ENCODE results near the gene CD44.

Gene CD44

DNA sequence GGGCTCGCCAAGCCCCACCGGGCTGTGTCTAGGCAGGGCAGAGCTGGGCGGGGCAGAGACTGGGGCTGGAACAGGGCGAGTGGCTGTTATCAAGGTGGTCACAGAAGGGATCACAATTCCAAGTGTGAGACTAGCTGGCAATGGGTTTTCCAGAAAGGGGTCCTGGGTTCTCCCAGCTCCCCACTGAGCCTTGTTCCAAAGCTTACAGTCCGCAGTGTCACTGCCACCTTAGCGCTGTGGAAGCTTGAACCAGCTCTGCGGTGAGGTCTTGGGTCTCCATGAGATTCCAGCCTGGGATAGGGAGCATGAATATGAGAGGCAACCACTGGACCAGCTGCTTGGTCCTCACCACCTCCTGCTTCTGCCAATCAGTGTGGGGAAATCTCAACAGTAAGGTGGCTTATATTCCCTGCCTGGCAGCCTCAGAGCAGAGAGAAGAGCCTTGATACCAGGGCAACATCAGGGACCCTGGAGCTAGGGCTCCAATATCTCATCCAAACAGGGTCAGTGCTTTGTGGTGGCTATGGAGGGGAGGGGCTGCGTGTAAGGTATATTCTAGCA lies 831 bp downstream of the CD44 start:
- DNase-seq (ENCODE audit: low read depth) = no peak

DNA sequence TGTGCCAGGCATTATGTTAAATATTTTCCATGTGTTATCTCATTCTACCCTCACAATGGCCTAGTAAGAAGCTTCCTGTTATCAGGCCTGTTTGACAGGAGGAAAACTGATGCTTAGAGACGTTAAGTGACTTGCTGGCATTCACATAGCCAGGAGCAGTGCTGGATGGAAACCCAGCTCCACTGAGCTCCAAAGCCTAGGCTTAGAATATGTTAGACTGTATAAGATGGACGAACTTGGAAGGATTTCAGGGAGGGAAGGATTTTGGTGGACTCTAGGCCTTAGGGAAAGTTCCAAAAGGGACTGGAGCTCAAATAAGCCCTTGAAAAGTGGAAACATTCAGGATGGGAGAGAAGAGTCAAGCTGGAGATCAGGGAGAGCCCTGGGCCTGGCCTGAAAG lies 2.1 kb downstream of the CD44 start:
- no peak for DNase-seq (ENCODE audit: low read depth)

DNA sequence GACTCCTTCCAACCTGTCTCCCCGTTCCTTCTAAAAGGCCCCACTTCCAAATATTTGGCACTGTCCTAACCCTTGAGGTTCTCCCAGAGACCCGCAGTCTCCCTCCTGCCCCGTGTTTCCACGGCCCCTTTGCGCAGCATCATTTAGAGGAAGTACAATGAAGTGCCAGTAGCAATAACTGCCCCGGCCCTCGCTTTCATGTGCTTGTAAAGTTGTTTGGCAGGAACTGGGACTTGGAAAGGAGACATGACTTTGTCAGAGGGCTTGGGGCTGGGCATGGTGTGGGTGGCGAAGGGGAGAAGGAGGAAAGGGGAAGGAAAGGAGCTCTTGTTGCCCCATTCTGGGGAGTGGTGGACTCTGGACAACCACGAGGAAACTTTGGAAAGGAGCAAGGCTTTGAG lies 2.6 kb downstream of the CD44 start:
- DNase-seq (ENCODE audit: low read depth) = no peak

DNA sequence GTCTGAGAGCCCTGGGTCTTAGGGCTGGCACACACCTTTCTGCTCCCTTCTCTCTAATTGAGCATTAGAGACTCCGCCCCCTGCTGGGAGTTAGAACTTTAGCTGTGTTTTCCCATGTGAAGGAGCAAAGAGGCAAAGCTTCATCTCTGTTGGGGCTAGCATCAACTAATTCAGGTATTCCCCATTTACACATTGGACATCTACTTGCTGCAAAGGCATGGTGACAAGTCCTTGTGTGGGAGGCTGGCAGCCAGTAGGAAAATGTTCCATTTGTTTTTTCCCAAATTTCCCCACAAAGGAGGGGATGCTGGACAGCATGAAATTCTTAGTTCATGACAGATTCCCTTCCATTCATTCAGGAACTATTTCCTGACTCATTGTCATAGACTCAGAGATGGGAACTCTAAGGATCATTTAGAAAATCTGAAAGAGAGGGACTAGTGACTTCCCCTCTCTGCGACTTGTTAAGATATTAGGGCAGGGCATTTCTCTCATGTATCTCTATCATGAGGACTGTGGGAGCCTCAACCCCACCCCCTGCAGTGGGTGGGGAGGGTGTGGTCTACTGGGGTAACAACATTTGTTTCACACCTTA lies 3.6 kb downstream of the CD44 start:
- no peak for DNase-seq (ENCODE audit: low read depth)

DNA sequence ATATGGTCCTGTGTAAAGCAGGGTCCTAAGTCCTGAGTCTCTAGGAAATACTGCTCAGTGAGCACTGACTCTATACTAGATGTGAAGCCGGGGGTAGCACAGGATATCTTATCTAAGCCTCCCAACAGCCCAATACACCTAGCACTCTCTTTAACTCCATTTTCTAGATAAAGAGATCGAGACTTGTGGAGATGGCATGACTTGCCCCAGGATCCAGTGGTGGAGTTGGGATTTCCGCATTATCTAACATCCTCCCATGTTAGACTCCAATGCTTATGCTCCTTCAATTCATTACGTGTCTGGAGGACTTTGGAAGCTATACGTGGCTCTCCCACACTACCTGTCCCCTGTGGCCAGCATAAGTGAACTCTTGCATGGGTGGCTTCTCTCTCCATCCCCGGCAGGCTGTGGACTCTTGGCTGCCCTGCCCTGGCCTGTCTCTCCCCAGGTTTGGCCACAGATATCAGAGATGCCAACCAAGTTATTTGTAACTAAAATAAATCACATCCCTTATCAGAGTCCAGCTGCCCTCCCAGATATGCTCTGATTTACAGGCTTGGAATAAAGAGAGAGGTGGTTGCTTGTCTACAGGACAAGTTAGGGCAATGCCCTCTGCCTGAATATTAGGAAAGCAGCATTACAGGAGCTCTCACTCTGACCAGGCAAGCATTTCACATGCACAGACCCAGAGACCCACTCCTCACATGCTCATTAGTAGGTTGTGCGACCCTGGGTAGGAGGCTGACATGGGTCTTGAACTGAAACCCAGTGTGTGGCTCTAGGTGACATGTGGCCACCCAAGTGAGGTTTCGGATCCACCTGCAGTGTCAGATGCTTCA lies 4.5 kb downstream of the CD44 start:
- DNase-seq (ENCODE audit: low read depth) = no peak

DNA sequence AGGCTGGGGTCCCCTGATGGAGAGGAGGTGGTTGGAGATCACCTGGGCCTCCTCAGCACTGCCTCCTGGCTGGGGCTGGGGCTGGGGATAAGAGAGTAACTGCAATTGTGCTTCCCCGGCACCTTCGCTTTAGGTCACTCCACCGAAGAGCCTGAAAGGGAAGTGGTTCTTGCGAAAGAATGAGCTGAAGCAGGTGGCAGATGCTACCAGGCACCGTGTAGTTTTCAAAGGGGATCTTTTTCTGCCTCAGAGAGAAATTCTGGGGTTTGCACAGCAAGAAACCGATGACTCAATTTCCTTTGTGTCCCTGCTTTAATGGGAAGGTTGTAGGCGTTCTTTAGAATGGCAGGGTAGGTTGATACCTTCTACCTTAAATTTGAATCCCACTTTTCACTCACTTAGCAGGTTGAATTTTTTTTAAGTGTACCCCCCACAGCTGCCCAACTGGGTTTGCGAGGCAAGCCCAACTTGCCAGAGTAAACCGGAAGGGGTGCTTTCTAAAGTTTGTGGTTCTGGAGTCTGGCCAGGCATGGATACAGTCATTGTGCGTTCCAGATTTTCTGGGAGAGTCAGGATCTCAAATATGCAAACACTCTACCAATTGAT lies 5.3 kb downstream of the CD44 start:
- DNase-seq (ENCODE audit: low read depth) = no peak

DNA sequence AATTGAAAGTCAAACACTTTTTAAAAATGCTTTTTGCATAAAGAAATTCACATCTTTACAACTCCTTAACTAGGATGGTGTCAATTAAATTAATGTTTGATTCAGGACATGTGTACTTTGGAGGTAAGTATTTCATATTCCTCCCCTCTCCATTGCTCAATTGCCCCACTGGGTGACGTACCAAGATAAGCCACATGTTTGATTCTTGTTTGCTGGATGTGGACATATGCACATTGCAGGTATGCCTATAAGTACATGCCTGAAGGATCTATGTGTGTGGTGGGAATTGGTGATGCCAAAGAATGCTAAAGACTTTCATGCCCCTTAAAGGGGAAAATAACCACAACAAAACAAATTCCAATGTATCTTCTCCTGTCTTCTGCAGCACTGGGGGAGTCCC lies 5.8 kb downstream of the CD44 start:
- DNase-seq (ENCODE audit: low read depth) = no peak

DNA sequence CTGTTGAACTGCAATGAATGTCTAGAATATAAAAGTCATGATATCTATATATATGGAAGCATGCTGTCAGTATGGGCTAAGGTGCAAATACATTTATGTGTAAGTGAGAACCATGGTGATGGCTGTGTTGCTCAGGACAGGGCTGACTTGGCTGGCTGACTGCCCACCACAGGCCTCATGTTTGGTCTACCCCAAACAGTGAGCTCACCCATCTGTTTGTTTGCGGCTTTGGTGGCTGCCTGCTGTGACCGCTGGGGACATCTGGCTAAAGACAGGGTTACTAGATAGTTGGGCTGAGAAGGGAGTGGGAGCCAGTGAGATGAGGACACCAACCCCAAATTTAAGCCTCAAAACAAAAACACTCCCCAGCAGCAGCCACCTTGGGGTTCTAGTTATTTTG lies 6.3 kb downstream of the CD44 start:
- no peak for DNase-seq (ENCODE audit: low read depth)

DNA sequence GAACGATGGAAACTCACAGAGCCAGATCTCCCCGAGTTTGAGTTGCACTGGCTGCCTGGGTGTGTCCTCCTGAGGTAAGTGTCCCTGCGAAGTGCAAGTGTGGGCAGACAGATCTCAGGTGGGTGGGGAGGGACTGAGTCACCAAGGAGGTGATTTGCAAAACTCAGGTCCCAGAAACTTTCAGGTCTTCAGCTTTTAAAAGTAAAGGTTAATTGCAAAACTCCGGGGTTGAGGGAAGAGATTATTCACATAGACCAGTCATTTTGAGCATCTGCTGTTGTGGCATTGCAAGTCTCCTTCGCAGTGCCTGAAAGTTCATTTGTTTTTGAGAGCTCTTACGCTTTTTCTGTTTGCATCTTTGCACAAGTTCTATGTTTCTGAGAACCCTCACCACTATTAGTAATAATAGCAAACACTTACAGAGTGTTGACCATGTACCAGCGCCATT lies 7.1 kb downstream of the CD44 start:
- DNase-seq (ENCODE audit: low read depth) = peak; percentile 54

DNA sequence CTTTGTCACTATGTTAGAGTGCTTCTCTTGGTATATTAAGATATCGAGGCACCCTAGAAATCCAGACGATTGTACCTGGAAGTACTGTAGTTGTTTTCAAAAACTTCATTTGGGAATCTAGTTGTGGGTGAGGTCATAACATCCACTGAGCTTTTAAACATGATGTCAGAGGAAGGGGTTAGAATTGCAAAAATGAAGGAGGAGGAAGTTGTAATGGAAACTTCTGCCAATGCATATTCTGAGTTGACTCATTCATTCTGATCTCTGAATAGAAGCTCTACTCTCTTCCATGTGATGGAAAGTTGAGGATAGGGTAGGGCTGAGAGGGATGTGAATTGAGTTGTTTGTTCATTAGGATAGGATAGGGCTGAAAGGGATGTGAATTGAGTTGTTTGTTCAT lies 7.7 kb downstream of the CD44 start:
- DNase-seq (ENCODE audit: low read depth) = no peak

DNA sequence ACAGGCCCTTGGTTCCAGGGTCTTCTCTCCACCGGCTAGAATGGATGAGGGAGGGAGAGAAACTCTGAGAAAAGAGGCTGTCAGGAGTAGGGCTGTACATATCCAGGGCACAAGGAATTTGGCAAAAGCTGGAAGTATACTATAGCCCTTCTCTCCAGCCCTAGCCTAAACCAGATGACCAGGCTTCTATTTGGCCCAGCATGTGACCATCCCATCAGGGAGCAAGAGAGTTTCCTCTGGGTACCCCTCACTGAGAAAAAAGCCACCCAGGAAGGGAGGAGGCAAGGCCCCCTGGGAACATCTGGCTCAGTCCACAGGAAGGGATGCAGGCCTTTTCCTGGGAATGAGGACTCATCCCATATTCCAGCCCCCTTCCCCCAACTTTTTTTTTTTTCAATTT lies 8.3 kb downstream of the CD44 start:
- DNase-seq (ENCODE audit: low read depth) = no peak

DNA sequence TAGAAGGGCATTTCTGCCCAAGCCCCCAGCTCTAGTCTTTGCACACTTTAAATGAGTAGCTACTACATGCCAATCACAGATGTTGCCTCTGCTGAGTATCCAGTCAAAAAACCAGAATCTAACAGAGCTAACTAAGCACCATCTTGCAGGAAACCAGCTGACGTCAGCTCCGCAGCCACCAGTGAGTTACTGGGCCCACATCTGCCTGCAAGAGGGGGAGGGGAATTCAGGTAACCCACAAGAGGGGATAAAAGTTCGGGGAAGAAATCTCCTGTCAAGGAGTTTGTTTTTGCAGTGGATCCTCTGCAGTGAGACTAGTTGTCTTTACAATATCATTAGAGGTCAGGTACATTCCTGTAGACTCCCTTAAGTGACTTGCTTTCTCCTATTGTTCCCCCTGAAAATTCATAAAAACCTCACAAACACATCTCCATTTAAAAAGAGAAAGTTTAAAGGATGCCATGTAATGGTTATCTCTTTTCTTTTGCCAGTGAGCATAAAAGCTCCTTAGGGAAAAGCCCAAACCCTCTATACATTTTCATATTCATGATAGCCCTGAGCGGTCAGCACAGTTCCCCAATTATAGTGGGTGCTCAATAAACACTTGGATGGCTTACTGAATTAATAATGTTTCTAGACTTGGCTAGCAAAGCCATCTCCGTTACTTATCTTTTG lies 9.3 kb downstream of the CD44 start:
- no peak for DNase-seq (ENCODE audit: low read depth)

DNA sequence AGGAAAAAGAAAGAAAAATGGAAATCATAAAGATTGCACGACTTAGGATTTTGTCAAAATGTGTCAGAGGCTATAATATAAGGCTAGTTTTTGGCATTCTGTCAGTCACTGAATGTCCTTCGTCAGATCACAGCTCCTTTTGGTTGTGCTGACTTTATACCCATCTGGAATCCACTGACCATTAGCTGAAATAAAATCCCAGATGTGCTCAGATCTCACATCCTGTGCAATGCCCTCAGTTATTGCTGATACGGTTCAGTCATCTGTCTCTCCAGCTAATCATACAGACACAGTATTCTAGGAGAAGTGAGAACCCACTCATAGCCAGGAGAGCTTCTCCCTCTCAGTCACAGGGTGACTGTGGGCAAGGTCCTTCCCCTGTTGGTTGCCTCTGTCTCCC lies 11.5 kb downstream of the CD44 start:
- no peak for DNase-seq (ENCODE audit: low read depth)

DNA sequence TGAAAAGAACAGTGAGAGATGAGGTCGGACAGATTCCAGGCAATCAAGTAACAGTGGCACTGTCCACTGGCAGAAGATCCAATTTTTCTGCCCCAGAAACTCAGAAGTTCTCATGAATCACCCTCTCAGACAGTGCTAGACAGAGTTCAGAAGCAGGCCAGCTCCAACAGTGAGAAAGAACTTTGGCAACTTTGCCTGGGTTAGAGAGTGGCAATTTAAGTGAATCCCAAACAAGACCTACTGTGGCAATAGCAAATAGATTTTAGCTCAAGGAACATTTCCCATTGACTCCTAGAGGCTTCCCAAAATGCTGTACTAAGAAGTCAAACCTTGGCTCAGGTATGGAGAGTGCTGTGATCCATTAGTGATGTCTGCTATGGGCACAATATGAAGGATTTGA lies 12.3 kb downstream of the CD44 start:
- DNase-seq (ENCODE audit: low read depth) = no peak

DNA sequence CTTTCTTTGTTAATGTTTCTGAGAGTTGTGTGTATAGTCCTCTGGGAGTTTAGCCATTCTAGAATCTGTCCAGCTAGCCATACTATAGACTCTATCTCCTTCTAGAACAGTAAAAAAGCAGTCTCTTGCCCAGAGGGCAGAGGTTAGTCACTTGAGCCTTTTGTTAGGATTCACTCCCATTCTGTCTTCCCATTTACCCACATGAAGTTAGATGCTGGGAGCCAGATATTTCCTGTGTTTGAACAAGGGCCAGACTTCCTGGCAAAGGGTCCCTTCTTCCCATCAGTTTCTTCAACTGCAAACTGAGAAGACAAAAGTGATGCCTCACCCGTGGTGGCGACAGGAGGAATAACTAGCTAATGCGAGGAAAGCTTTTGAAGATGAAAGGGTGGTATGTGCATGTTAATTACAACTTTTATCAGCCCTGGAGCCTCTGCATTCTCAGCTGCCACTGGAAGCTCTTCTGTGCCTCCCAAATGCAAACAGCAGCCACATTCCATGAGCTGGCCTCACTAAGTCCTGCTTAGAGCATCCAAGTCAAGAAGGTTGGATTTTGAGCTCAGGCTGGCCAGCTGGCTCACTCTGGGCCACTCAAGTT lies 12.8 kb downstream of the CD44 start:
- DNase-seq (ENCODE audit: low read depth) = no peak

DNA sequence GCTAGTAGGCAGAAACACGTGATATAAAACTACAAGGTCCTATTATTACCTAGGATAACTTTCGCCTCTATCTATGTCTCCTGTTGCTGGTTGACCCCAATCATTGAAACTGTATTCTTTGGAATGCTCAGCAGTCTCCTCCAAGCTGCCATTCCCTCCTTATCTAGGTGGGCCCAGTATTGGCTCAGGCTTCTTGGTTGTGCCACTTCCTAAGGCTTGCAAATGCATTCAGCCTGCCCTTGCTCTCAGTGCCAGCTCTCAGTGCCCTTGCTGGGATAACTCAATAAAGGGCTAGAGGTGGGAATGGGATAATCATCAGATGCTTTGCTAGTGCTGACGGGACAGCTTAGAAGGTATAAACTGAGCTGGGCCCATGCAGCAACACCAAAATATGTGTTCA lies 13.6 kb downstream of the CD44 start:
- DNase-seq (ENCODE audit: low read depth) = no peak

DNA sequence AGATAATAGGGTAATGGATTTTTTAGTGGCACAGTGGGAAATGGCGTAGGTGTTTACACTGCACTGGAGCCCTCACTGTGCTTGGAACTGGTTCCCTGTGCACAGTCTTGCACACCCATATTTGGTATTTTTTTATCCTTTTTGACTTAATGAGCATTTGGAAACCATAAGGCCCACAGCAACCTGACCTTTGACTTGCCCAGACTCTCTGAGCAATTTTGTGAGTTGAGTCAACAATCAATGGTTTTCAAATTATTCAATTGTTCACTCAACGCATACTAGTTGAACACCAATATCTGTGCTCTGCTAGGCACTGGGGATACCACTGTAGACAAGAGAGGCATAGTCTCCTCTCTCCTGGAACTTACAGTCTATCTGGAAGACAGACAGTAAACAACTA lies 14.3 kb downstream of the CD44 start:
- DNase-seq (ENCODE audit: low read depth) = no peak

DNA sequence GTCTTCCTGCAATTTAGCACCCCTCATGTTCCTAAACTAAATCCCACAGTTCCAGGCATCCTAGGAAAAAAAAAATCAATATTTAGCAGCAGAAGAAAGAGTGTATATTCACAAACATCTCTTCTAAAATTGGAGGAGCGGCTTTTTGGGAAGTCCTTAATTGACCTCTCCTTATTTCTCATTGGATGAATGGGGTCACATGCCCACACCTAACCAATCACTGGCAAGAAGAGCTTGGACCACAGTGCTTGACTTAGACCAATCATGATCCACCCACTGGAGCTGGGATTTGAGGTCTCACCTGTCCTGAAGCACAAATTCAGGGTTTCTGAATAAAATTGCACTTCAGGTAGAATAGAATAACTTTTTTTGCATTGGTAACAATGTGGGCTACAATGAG lies 16.0 kb downstream of the CD44 start:
- DNase-seq (ENCODE audit: low read depth) = no peak

DNA sequence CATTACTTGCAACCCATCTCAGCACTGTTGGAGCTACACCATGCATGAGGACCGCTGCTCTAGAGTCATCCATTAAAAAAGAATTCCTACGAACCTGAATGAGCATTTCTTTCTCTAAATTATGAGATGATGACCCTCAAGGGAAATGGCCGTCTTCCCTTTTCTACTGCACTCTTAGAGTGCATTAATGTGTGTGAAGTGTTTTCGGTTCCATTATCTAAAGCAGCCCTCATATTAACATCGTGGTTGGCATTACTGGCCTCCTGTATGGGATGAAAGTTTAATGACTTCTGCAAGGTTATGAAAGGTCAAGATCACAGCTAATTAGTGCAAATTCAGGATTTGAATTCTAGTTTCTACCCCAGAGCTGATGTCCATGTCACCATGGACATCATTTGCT lies 16.7 kb downstream of the CD44 start:
- DNase-seq (ENCODE audit: low read depth) = no peak

DNA sequence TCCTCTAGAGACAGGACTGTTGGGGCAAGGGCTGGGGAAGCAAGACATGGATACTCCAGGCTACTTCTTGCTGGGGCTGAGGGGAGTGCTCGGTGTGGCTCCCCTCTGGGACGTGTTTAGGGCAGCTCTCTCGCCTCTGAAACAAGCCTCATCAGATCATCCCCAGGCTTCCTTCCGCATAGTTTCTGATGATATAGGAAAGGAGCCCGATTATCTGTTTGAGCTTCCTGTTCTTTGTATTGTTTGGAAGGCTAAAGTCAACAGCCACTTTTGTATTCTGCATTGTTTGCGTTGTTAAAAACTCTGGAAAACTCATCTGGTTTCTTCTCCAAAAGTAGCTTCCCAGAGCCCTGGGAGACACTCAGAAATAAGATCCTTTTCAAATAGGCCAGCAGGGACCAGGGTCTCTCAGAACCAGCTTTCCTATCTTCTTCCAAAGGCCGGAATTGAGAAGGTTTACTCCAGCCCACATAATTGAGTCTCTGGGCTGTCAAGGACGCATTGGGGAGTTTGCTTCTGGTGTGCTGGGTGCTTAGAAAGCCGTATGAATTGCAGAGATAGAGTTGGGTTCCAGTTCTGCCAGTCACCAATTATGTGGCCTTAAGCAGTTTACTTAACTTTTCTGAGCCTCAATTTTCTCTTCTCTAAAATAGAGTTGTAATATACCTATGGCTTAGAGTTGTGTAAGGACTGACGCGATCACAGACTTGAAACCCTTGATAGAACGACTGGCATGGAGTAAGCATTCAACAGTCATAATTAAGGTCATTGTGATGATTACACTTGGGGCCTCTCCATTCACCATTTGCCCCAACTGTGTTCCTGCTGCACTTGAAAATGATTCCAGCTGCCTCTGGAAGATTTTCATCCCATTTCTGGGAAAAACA lies 19.1 kb downstream of the CD44 start:
- no peak for DNase-seq (ENCODE audit: low read depth)

Data from activated T-cell treated with anti-CD3 and anti-CD28 coated beads for 1 hour (primary cell).